Osteocyte (in vitro differentiated cells): ENCODE measurements around the gene ITPR2. TPM values are rescaled to one million over a fixed set of nuclear protein-coding genes. Genes with fewer than 3 reads are reported as not detected.
"Not testable (repeated sequence)": the region's sequence is repeated elsewhere in the genome, so short reads cannot be mapped to it uniquely, and the experiment has no call there.

Source experiments
- DNase-seq: peaks from one replicate; pipeline ENCODE4 v3.0.0; 2021; ENCODE audit warnings: mixed read lengths; ENCODE audit not compliant: unreplicated experiment; ENCODE audit errors: extremely low spot score
- H3K27ac Mint-ChIP-seq: one replicate; pipeline ENCODE4 v1.8.0; 2021; ENCODE audit warnings: mild to moderate bottlenecking, mixed read lengths; ENCODE audit not compliant: unreplicated experiment
- H3K27me3 Mint-ChIP-seq: one replicate; pipeline ENCODE4 v1.8.0; 2021; ENCODE audit warnings: mixed read lengths; ENCODE audit not compliant: unreplicated experiment
- H3K36me3 Mint-ChIP-seq: one replicate; pipeline ENCODE4 v1.8.0; 2021; ENCODE audit warnings: mixed read lengths; ENCODE audit not compliant: unreplicated experiment
- H3K4me1 Mint-ChIP-seq: one replicate; pipeline ENCODE4 v1.8.0; 2021; ENCODE audit warnings: mixed read lengths; ENCODE audit not compliant: unreplicated experiment
- H3K4me3 Mint-ChIP-seq: one replicate; pipeline ENCODE4 v1.8.0; 2021; ENCODE audit warnings: mild to moderate bottlenecking, moderate library complexity, mixed read lengths; ENCODE audit not compliant: unreplicated experiment
- H3K9me3 Mint-ChIP-seq: one replicate; pipeline ENCODE4 v1.8.0; 2021; ENCODE audit warnings: mixed read lengths; ENCODE audit not compliant: unreplicated experiment
- CTCF ChIP-seq: fragments of 200-600 bp; sonication (generic); IDR thresholded peaks from 2 replicates; pipeline ENCODE4 v1.5.0; 2021; ENCODE audit warnings: antibody characterized with exemption, mild to moderate bottlenecking, moderate library complexity
- total RNA-seq: library from RNA; stranded (reverse); gene quantifications from 2 replicates; pipeline ENCODE4 v1.2.1, GENCODE V29; 2021

Gene ITPR2
- total RNA-seq, 1 donor from 2014 or later, result 22.1 TPM

- no peak for TF ChIP-seq CTCF
- Mint-ChIP-seq H3K36me3 (no peaks in the 10 kb centered on the region), H3K4me1 (peaks cover 2% of the 10 kb centered on the region), H3K27ac (no peak overlapping the region), H3K4me3 (no peak overlapping the region), H3K27me3 (peaks cover 3% of the 10 kb centered on the region), H3K9me3 (no peaks in the 10 kb centered on the region)
- no peak for DNase-seq
These were observed 10.3 kb upstream of the ITPR2 start for GRCh38 chr12:26843311-26843710.

- H3K36me3 Mint-ChIP-seq, result no peaks in the 10 kb centered on the region
- H3K27ac Mint-ChIP-seq, result no peak overlapping the region
- peaks cover 2% of the 10 kb centered on the region for H3K4me1 Mint-ChIP-seq
- DNase-seq, result no peak
- H3K9me3 Mint-ChIP-seq, result no peaks in the 10 kb centered on the region
- TF ChIP-seq CTCF, result no peak
- H3K27me3 Mint-ChIP-seq, result peaks cover 3% of the 10 kb centered on the region
- no peak overlapping the region for H3K4me3 Mint-ChIP-seq
These were observed 8.1 kb upstream of the ITPR2 start for GRCh38 chr12:26841085-26841484.

GRCh38 chr12:26839512-26839911 lies 6.5 kb upstream of the ITPR2 start:
- no peak overlapping the region for H3K27ac Mint-ChIP-seq
- H3K27me3 Mint-ChIP-seq, result no peaks in the 10 kb centered on the region
- no peak for DNase-seq
- H3K9me3 Mint-ChIP-seq, result no peaks in the 10 kb centered on the region
- H3K36me3 Mint-ChIP-seq, result no peaks in the 10 kb centered on the region
- no peaks in the 10 kb centered on the region for H3K4me1 Mint-ChIP-seq
- no peak for TF ChIP-seq CTCF
- H3K4me3 Mint-ChIP-seq, result no peak overlapping the region

GRCh38 chr12:26838888-26839416 lies 6.0 kb upstream of the ITPR2 start:
- no peak for DNase-seq
- Mint-ChIP-seq H3K27ac (no peak overlapping the region), H3K4me1 (peaks cover 3% of the 10 kb centered on the region), H3K4me3 (no peak overlapping the region), H3K27me3 (no peaks in the 10 kb centered on the region), H3K9me3 (no peaks in the 10 kb centered on the region), H3K36me3 (no peaks in the 10 kb centered on the region)
- TF ChIP-seq CTCF, result no peak

- Mint-ChIP-seq H3K36me3 (no peaks in the 10 kb centered on the region), H3K27ac (no peak overlapping the region), H3K27me3 (no peaks in the 10 kb centered on the region), H3K4me3 (no peak overlapping the region), H3K9me3 (no peaks in the 10 kb centered on the region), H3K4me1 (peaks cover 15% of the 10 kb centered on the region)
- DNase-seq, result no peak
- TF ChIP-seq CTCF, result no peak
These were observed 3.2 kb upstream of the ITPR2 start for GRCh38 chr12:26836201-26836600.

- not testable (repeated sequence) for H3K27ac Mint-ChIP-seq, H3K9me3 Mint-ChIP-seq, DNase-seq, H3K4me3 Mint-ChIP-seq, H3K36me3 Mint-ChIP-seq, H3K27me3 Mint-ChIP-seq
- peaks cover 21% of the 10 kb centered on the region for H3K4me1 Mint-ChIP-seq
These were observed 1.6 kb upstream of the ITPR2 start for GRCh38 chr12:26834503-26835060.
